A549 (cell line): ENCODE data around the gene KARS1. TPM values are rescaled to one million over a fixed set of nuclear protein-coding genes. Genes with fewer than 3 reads are reported as not detected.

Experiments
- ATAC-seq, 2 experiments: fragments of 200-7000 bp in 1 of 2; fragments of >200 bp in 1 of 2; cut with Nextera tagmentation in 1 of 2; cut with Tn5 transposase in 1 of 2; 3 replicates each; pipeline versions ENCODE4 v1.8.0 to v1.9.1; 2018 to 2020; ENCODE audit warnings: mild to moderate bottlenecking in 1 of 2, moderate library complexity in 1 of 2
- CTCF ChIA-PET: fragments of 300-600 bp; sonication (Branson Sonifier 250); formaldehyde crosslinking; extraction: SDS; loops from one replicate; lab custom pipeline; 2021; ENCODE audit warnings: antibody characterized with exemption, inconsistent platforms; lab: Yijun Ruan, JAX
- POLR2A ChIA-PET: fragments of 350-600 bp; formaldehyde crosslinking; extraction: SDS; loops from one replicate; lab custom pipeline; 2021; ENCODE audit warnings: antibody characterized with exemption, inconsistent platforms; lab: Yijun Ruan, JAX
- DNase-seq, 2 experiments: peaks; one replicate each; pipeline versions ENCODE4 v3.0.0 to v3.0.0-alpha.2; 2011 to 2016; ENCODE audit warnings: low read depth in 1 of 2, low spot score in 1 of 2
- FAIRE-seq: peaks from 2 replicates; lab custom pipeline; 2011; peaks lifted over from hg19 to GRCh38; lab: Jason Lieb, UNC
- H3K27ac ChIP-seq, 2 experiments: fragments of >200 bp; sonication (Bioruptor Twin); formaldehyde crosslinking; 3 replicates each; pipeline ENCODE4 v1.5.1; 2016 to 2017
- H3K4me1 ChIP-seq: fragments of >200 bp; sonication (Bioruptor Twin); formaldehyde crosslinking; 3 replicates; pipeline ENCODE4 v1.6.1; 2016
- H3K4me2 ChIP-seq: fragments of >200 bp; sonication (Bioruptor Twin); formaldehyde crosslinking; 3 replicates; pipeline ENCODE4 v1.6.1; 2016
- H3K4me3 ChIP-seq: fragments of >200 bp; sonication (Bioruptor Twin); formaldehyde crosslinking; 3 replicates; pipeline ENCODE4 v1.5.1; 2016
- H3K9me3 ChIP-seq: fragments of >200 bp; sonication (Bioruptor Twin); formaldehyde crosslinking; 3 replicates; pipeline ENCODE4 v1.6.1; 2016
- BHLHE40 ChIP-seq: IDR thresholded peaks from 2 replicates; pipeline ENCODE4 v1.6.1; 2012; ENCODE audit warnings: low read depth, low read length, inconsistent platforms
- CBX8 ChIP-seq: fragments of 200-600 bp; sonication (generic); IDR thresholded peaks from 2 replicates; pipeline ENCODE4 v1.6.1; 2016
- EHF ChIP-seq: fragments of 250-450 bp; sonication (Bioruptor Pico); IDR thresholded peaks from 2 replicates; pipeline ENCODE4 v1.5.0; 2020; ENCODE audit warnings: mild to moderate bottlenecking
- EHMT2 ChIP-seq: fragments of 200-600 bp; sonication (generic); IDR thresholded peaks from 2 replicates; pipeline ENCODE4 v1.6.1; 2016; ENCODE audit warnings: antibody characterized with exemption, low read depth, mild to moderate bottlenecking, moderate library complexity
- HDAC2 ChIP-seq: fragments of 200-600 bp; sonication (generic); IDR thresholded peaks from 2 replicates; pipeline ENCODE4 v1.6.1; 2016
- HOXB5 ChIP-seq: fragments of 250-450 bp; sonication (Bioruptor Pico); IDR thresholded peaks from 2 replicates; pipeline ENCODE4 v1.5.0; 2020; ENCODE audit warnings: mild to moderate bottlenecking, moderate library complexity
- NFE2L2 ChIP-seq: fragments of 150-350 bp; conservative IDR thresholded peaks from 2 replicates; pipeline ENCODE4 v1.6.1; 2014; ENCODE audit warnings: low read length
- NR3C1 ChIP-seq: fragments of >200 bp; sonication (Bioruptor Twin); formaldehyde crosslinking; IDR thresholded peaks from 3 replicates; pipeline ENCODE4 v1.6.1; 2017
- RNF2 ChIP-seq: fragments of 200-600 bp; sonication (generic); IDR thresholded peaks from 2 replicates; pipeline ENCODE4 v1.6.1; 2016; ENCODE audit warnings: low read depth, mild to moderate bottlenecking, antibody characterized with exemption, moderate library complexity, borderline replicate concordance
- TP53 ChIP-seq: fragments of 250-450 bp; sonication (Bioruptor Pico); IDR thresholded peaks from 2 replicates; pipeline ENCODE4 v1.5.0; 2021; ENCODE audit warnings: mild to moderate bottlenecking, moderate library complexity
- ZC3H11A ChIP-seq: fragments of 450-650 bp; IDR thresholded peaks from 2 replicates; pipeline ENCODE4 v1.6.1; 2014; ENCODE audit warnings: antibody characterized with exemption, mild to moderate bottlenecking
- WGBS: methylation state at CpG from one replicate; pipeline ENCODE4 v1.1.6; 2017; ENCODE audit errors: missing lambda C conversion rate; 5-methylcytosine and 5-hydroxymethylcytosine counted together
- polyA plus RNA-seq, 4 experiments: library from polyadenylated mRNA; depleted of rRNA in 3 of 4; stranded (reverse); fragments of >200 nt; fragmentation: RNase III in 1 of 4; extraction: RNeasy Plus Mini Kit Qiagen cat#74134 plus additional on column Dnase treatment in 1 of 4; gene quantifications; 2 replicates in 3 of 4; 3 replicates in 1 of 4; pipeline ENCODE4 v1.2.3, GENCODE V29; 2011 to 2017
- TF ChIP-seq, protein P1 (sequence below): fragments of 250-450 bp; sonication (Bioruptor Pico); IDR thresholded peaks from 2 replicates; pipeline ENCODE4 v1.5.0; 2020; ENCODE audit warnings: low read depth, mild to moderate bottlenecking, moderate library complexity
- TF ChIP-seq, protein P2 (sequence below): fragments of 200-600 bp; sonication (generic); IDR thresholded peaks from 2 replicates; pipeline ENCODE4 v1.6.1; 2016; ENCODE audit warnings: antibody characterized with exemption, mild to moderate bottlenecking, moderate library complexity
- TF ChIP-seq, protein P3 (sequence below): fragments of >200 bp; sonication (Bioruptor Twin); formaldehyde crosslinking; IDR thresholded peaks from 3 replicates; pipeline ENCODE4 v1.6.1; 2016

KARS1 gene
- polyA plus RNA-seq, 2 of the 4 experiments (the other 2 are of a cell fraction) = 146 to 211 TPM

DNA sequence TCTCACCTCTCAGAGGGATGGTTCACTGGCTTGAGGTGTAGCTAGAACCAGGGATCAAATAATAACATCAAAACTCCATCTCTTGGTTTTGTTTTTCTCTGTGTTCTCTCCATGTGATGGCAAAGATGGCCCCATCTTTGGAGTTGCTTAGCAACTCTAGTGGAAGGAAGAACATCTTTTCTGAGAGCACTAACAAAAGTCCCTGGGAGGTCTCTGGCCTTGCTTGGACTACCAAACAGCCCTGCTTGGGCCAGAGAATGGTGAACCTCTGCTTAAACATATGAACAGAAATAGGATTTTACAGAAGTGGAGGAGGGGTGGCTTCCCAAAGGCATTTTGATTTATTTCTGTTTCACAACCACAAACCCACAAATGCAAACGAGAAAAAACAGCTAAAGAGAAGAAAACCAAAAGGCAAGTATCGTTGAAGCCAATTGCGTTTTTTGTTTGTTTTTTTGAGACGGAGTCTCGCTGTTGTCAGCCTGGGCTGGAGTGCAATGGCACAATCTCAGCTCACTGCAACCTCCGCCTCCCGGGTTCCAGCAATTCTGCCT is 68.1 kb downstream of the KARS1 start:
- ChIA-PET CTCF (interaction anchor here (0.5 to 1.3 kb wide), 3 partner anchors 9 to 1540 kb away, joined by 3 read pairs; no protein-coding TSS in a partner anchor), POLR2A (no interaction called here)
- Histone ChIP-seq H3K4me3 (no peak overlapping the region), H3K9me3 (no peaks in the 10 kb centered on the region), H3K4me2 (no peak overlapping the region), H3K27ac (no peak overlapping the region), H3K4me1 (no peaks in the 10 kb centered on the region)
- DNase-seq = no peak
- WGBS = 87% methylated on average over 7 of the region's 7 CpGs
- no peak for ATAC-seq
- TF ChIP-seq NR3C1 (no peak), HOXB5 (CRISPR knock-in tag) (no peak), CBX8 (no peak)
- TF ChIP-seq, all 56 proteins: peak for 0
- no peak for FAIRE-seq

DNA sequence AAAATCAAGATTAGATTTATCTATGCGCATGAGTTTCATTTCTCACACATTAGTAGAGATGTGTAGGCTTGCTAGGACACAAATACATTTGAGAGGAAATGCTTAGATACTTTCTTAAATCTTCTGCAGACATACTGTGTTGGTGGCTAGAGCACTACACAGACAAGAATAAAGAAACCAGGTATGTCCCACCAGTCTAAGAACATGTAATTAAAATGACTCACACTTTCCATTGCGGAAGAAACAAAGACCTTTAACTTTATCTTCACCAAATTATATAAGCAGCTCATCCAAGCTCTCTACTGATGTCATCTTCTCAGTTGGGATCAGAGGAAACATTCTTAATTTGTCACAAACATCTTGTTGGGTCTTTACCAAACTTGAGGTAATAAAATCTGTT is 68.7 kb downstream of the KARS1 start:
- H3K4me3 ChIP-seq = no peak overlapping the region
- H3K9me3 ChIP-seq = no peaks in the 10 kb centered on the region
- ATAC-seq = no peak
- DNase-seq = no peak
- no peak for TF ChIP-seq EHMT2
- TF ChIP-seq, protein P1, sequence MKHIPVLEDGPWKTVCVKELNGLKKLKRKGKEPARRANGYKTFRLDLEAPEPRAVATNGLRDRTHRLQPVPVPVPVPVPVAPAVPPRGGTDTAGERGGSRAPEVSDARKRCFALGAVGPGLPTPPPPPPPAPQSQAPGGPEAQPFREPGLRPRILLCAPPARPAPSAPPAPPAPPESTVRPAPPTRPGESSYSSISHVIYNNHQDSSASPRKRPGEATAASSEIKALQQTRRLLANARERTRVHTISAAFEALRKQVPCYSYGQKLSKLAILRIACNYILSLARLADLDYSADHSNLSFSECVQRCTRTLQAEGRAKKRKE (CRISPR knock-in tag) = no peak
- TF ChIP-seq TP53 (CRISPR knock-in tag) = no peak
- no peak for TF ChIP-seq HDAC2
- no peak for TF ChIP-seq RNF2
- no peak for TF ChIP-seq NFE2L2
- TF ChIP-seq, protein P2, sequence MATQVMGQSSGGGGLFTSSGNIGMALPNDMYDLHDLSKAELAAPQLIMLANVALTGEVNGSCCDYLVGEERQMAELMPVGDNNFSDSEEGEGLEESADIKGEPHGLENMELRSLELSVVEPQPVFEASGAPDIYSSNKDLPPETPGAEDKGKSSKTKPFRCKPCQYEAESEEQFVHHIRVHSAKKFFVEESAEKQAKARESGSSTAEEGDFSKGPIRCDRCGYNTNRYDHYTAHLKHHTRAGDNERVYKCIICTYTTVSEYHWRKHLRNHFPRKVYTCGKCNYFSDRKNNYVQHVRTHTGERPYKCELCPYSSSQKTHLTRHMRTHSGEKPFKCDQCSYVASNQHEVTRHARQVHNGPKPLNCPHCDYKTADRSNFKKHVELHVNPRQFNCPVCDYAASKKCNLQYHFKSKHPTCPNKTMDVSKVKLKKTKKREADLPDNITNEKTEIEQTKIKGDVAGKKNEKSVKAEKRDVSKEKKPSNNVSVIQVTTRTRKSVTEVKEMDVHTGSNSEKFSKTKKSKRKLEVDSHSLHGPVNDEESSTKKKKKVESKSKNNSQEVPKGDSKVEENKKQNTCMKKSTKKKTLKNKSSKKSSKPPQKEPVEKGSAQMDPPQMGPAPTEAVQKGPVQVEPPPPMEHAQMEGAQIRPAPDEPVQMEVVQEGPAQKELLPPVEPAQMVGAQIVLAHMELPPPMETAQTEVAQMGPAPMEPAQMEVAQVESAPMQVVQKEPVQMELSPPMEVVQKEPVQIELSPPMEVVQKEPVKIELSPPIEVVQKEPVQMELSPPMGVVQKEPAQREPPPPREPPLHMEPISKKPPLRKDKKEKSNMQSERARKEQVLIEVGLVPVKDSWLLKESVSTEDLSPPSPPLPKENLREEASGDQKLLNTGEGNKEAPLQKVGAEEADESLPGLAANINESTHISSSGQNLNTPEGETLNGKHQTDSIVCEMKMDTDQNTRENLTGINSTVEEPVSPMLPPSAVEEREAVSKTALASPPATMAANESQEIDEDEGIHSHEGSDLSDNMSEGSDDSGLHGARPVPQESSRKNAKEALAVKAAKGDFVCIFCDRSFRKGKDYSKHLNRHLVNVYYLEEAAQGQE = no peak
- TF ChIP-seq, protein P3, sequence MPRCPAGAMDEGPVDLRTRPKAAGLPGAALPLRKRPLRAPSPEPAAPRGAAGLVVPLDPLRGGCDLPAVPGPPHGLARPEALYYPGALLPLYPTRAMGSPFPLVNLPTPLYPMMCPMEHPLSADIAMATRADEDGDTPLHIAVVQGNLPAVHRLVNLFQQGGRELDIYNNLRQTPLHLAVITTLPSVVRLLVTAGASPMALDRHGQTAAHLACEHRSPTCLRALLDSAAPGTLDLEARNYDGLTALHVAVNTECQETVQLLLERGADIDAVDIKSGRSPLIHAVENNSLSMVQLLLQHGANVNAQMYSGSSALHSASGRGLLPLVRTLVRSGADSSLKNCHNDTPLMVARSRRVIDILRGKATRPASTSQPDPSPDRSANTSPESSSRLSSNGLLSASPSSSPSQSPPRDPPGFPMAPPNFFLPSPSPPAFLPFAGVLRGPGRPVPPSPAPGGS = no peak
- TF ChIP-seq BHLHE40 = no peak
- TF ChIP-seq EHF = no peak
- TF ChIP-seq ZC3H11A = no peak
- no peak for FAIRE-seq
- 90% methylated on average over 2 of the region's 2 CpGs for WGBS
- ChIA-PET CTCF (interaction anchor here (1.1 to 1.3 kb wide), 3 partner anchors 10 to 43 kb away, joined by 3 read pairs; no protein-coding TSS in a partner anchor), POLR2A (no interaction called here)
- H3K4me2 ChIP-seq = no peak overlapping the region
- no peaks in the 10 kb centered on the region for H3K4me1 ChIP-seq
- no peak overlapping the region for H3K27ac ChIP-seq

- CTCF ChIA-PET = interaction anchor here (1.2 kb wide), 1 partner anchor 23 kb away, joined by 3 read pairs; no protein-coding TSS in a partner anchor
- Histone ChIP-seq H3K27ac (no peak overlapping the region), H3K4me1 (no peaks in the 10 kb centered on the region), H3K4me2 (no peak overlapping the region), H3K9me3 (no peaks in the 10 kb centered on the region), H3K4me3 (no peak overlapping the region)
- POLR2A ChIA-PET = no interaction called here
- no peak for TF ChIP-seq BHLHE40
- TF ChIP-seq, protein P2 = no peak
- ATAC-seq (no peak), FAIRE-seq (no peak), DNase-seq (no peak)
- 83% methylated on average over 7 of the region's 7 CpGs for WGBS
Observed at GRCh38 chr16:75578212-75578611, 69.3 kb downstream of the KARS1 start.
